Stimulated activated naive CD8-positive, alpha-beta T cell treated with anti-CD3 and anti-CD28 coated beads, Interleukin-15, Interleukin-2, amounts not matched to agents 100 U/mL and 50 U/mL, for 24 hours (primary cell): ENCODE data around the gene VGLL3.
"Not testable (repeated sequence)": the region's sequence is repeated elsewhere in the genome, so short reads cannot be mapped to it uniquely, and the experiment has no call there.

Source experiments
- ATAC-seq: fragments of 150-1000 bp; cut with Tn5 transposase; one replicate; pipeline ENCODE4 v1.10.0; 2021
- DNase-seq: peaks from one replicate; pipeline ENCODE4 v3.0.0; 2021

VGLL3 gene

DNA sequence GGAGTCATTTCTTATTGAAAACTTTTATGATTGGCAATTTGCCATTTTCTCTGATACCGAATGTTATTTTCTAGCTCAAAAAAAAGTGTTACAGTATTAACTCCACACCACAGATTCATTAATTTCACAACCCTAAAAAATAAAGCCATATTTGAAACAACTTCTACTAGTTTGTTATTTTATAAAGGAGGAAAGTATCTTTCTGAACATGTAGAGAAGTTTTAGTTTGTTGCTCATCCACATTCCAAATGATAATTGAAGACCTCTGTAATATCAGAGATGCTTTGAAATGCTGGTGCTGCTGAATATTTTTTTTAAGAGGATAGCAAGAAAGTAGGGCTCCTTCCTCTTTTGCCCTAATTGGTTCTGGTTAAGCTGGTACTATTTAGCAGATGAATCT, 1.9 kb downstream of the VGLL3 start:
- no peak for ATAC-seq

DNA sequence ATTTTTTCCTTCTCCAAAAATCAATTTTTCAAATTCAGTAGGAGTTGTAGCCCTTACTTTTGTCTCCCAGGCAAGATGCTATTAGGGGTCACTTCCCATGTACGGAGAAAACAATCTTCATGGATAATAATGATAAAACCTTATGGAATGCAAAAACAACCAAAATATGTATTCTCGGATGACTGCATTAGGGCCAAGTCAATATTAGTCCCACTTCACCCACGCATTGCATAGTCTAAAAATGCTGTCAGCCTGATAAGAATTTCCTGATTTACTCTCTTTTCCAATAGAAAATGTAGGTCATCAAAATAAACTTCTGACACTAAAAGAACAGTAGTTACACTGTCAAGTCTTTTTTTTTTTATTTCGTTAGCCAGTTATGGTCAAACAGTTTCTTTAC, 2.7 kb downstream of the VGLL3 start:
- no peak for ATAC-seq
- no peak for DNase-seq

More for the DNA sequence above, 1.9 kb downstream of the VGLL3 start:
- no peak for DNase-seq

DNA sequence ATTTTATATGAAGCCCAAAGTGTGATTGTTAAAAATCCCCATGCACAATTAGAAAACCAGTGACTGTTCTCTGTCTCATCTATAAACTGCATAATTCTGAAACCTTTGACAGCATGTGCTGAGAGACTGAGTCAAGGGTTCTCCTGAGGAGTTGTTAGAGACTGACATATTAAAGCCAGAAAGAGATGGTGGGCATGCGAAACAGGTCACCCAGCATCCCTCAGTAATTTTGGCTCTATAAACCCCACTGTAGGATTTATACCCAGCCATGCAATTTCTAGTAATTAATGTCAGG, 3.6 kb downstream of the VGLL3 start:
- no peak for DNase-seq
- ATAC-seq, result no peak

DNA sequence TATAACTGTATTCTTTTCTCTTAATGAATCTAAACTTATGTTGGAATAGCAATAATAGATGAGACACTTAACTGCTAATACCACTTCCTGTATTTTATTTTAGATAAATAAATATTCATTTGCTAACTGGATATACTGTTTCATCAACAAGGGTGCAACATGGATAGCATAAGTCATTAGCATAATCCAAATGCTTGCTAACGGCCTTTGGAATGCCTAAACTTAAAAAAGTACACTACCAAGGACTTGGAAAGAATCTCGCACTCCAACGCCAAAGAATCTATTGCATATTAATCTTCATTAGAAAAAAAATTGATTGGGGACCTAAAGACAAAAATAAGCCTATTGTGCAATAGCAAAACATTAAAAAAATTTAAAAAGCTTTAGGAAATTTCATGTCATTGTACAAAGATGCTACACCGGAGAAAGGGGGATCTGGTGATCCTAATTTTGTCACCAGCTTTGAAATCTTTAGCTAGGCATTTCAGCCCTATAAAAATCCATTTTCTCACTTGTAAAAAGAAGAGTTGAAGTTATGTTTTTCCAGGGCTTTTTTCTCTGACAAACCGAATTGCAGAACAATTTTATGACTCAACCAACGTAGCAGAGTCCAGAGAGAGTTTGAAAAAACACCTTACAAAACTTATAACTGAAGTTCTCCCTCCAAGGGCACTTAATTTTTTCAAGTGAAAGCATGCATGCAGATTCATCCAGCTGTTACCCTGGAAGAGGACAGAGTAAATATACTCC, 4.1 kb downstream of the VGLL3 start:
- DNase-seq (no peak), ATAC-seq (no peak)

DNA sequence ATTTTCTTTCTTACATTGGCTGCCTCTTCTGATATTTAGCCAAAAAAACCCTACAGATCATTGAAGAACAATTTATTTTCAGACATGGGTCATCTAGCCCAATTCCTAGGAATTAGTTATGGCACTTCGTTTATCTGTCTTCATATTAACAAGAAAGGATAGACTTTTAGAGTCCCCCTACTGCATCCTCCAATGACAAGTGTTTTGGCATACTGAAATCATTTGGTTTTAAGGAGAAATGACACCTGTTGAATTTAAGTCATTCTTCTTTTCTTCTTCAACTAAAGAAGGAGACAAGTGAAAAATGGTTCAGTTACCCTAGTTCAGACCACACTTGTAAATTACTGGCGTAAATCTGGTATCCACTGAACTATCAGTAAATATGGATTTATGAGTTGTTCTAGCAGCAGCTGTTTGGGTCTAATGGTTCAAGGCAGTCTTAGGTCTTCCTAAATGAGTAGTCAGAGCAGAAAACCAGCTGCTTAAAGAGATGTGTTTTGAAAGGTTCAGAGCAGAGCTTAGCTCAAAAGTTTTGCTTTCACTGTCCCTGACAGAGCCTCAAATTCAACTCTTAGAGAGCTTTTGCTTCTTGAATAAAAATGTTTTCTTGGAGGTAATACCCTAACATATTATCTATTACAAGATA, 5.6 kb downstream of the VGLL3 start:
- no peak for DNase-seq
- no peak for ATAC-seq

DNA sequence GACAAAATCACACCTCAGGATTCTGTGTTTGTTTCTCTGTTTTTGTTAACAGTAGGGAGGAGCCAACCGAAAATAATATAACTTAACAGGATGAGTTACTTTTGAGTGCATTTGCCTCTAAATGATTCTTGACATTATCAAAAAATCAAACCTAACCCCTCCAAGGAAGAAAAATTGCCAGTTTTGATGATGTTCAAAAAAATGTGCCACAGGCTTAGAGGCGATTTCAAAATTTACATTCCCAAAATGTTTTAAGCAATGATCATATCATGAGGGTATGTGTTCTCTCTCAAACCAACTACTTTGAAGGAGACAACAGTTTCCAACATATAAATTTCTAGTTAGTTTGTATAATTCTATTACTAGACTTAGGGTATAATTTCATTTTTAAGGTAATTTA, 6.7 kb downstream of the VGLL3 start:
- ATAC-seq, result no peak
- no peak for DNase-seq

DNA sequence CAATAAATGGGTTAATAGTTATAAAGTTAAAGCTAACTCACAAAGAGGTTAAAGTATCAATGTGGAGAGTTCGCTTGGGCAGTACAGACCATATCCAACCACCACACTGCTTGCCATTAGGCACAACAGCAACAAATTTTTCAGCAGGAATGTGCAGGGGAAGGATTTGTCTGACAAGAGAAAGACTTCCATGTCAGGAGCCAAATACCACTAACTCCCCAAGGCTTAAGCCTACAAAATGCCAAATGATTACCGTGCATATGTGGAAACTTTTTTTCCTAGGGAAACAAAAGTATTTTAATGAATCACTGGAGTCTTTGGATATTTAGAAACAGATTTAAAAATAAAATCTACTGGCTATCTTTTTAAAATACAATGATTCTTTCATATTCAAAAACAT, 8.1 kb downstream of the VGLL3 start:
- DNase-seq (no peak), ATAC-seq (no peak)

DNA sequence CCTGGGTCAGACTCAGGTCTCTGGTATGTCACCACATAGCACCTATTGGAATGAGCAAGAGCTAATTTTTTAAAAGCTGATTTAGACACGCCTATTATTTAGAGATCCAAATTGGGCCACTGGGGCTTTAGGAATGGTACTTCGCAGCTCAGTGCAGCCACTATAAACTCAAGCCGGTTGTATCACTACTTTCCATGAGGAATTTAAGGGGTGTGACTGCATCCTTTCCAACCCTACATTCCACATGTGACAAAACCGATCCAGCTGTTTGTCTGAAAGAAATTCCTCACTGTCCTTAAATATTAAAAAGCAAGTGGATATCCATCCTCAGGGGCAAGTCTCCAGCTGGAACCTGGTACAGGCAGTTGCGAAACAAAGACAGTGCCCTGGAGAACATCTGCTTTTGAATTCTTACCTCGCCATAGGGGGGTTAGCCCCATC, 12.8 kb downstream of the VGLL3 start:
- no peak for ATAC-seq
- no peak for DNase-seq

DNA sequence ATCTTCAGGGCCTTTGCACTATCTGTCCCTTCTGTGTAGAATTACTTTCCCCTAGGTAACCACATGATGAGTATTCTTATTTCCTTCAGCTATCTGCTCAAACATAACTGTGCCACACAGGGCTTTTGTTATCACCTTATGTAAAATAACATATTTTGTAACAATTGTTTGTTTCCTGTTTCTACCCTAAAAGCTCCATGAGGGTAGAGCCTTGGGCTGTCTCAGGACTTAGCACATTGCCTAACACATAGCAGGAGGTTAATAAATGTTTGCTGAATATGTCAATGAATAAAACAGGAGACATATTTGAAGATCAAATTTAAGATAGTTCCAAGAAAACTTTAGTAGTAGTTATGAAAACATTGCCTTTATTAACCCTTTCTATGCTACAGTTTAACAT, 14.7 kb downstream of the VGLL3 start:
- DNase-seq (no peak), ATAC-seq (no peak)

DNA sequence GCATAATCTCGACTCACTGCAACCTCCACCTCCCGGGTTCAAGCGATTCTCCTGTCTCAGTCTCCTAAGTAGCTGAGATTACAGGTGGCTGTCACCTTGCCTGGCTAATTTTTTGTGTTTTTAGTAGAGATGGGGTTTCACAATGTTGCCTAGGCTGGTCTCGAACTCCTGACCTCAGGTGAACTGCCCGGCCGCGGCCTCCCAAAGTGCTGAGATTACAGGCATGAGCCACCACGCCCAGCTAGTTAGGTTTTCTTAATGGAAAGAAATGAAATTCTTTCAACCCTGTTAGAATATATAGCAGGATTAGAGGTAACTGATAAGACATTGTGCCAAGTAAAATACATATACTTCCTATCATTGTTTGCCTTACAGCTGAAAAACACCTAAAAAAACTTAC, 16.8 kb downstream of the VGLL3 start:
- ATAC-seq, DNase-seq: not testable (repeated sequence)

DNA sequence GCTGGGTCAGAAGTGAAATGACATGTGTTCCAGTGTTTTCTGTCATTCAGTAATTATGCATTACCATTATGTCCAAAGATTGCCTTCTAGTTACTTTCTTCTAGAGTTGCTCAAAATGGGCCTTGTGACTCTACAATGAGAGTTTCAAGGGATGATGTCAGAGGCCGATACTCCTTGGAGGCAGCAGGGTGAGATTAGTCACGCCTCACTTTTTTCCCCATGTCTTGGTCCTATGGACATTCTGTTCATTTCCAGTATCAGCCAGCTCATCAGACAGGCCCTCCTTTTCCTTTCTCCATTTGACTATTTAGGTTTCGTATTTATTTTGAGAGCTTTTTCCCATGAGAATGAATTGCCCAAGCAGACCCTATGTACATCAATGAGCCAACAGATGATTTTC, 17.5 kb downstream of the VGLL3 start:
- DNase-seq, result no peak
- no peak for ATAC-seq

DNA sequence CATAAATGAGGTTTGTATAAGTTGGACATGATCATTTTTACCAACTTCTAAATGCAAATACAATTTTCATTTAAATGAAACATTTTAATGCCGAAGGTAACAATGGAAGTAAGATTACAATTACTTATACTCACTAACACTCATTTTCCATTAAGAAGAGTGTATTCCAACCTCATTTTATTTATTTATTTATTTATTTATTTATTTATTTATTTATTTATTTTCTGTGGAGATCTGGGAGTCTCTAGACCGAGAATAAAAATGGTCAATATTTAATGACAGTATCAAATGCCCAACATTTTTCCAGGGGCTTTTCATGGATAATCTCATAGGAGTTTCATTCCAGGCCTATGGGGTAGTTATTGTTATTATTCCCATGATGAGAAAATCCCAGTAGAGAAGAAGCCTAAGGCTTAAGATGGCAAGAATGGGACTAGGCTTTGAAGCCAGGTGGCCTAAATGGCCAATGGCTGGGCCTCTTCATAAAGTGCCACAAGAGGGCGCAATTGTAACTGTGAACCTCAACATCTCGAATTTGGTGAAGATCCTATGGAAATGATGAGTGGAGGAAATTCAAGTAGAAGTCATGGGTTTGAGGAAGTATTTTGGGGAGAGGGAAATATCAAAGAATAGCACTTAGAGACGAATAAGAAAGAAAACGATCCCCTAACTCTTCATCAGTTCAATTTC, 21.3 kb downstream of the VGLL3 start:
- ATAC-seq (no peak), DNase-seq (peak; percentile 23)

DNA sequence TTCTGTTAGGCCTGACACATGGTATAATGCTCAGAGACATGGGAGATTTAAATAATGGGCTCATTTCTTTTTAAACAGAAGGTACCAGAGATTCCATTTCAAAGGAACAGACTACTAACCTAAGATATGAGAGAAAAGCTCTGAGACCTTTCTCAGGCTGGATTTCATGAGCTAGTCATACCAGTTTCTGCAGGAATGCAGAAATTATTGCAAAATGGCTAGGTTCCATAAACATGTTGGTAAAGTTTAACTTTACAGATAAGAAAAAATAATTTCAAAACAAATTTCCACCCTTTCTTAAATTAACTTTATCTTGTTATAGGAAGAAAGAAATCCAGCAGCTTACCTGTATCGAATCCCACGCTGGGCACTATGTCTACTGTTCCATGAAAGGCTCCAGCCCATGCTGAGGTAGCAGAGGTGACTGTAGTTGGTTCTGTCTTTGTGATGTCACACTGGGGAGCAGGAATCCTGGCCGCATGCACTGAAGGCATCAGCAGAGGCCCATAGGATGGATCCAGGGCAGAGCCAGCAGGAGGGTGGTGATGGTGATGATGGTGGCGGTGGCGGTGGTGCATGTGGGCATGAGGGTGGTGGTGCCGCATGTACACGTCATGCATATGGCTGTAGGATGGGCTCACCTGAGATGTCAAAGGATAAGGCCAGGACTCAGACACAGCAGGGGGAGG, 22.6 kb downstream of the VGLL3 start:
- no peak for DNase-seq
- no peak for ATAC-seq

DNA sequence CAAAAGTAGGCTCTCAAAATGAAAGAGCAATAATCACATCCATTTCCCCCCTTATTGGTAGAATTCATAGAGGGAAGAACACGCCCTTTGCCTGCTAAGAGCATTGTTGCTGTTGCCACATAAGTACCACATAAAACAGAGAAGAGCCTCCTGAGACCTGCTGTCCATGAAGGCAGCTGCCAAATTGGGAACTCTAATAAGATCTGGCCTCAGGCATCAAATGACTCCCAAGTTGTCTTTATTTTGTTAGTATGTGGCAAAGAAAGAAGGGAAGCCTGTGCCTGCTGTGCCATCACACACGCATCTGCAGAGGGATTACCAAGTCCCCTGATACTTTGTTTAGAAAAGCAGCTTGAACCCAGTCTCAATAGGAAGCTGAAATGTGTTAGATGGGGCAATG, 23.9 kb downstream of the VGLL3 start:
- no peak for ATAC-seq
- no peak for DNase-seq

DNA sequence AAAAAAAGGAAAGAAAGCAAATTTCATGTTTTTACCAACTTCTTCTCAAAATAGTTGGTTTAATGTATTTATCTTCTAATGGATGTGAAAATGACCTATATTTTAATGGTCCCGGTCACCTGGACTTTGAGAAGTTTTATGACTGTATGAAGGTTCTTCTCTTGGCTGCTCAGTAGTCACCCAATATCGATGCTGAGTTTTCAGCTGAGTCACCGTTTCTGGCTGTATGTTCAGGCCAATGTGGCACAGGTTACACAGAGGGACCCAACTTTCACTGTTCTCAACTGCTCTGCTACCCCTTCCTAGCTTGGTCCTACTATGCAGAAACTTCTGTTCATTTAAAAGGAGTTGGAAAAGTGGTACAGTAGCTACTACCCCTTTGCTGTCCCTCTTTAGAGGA, 25.8 kb downstream of the VGLL3 start:
- ATAC-seq (no peak), DNase-seq (no peak)

DNA sequence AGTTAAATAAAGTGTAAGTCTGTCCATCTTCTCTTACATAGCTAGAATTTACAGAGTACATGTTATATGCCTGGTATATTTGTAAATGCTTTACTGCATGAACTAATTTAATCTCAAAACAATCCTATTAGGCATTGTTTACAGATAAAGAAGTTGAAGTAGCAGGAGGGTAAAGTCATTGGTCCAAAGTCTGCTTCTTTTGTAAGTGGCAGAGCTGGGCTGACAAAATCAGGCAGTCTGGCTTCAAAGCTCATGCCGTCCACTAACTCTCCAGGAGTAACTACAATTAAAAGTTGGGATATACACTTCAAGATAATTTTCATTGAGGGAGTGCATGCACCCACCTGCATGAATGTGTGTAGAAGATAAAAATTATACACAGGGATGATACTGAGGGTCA, 27.3 kb downstream of the VGLL3 start:
- DNase-seq (no peak), ATAC-seq (no peak)

DNA sequence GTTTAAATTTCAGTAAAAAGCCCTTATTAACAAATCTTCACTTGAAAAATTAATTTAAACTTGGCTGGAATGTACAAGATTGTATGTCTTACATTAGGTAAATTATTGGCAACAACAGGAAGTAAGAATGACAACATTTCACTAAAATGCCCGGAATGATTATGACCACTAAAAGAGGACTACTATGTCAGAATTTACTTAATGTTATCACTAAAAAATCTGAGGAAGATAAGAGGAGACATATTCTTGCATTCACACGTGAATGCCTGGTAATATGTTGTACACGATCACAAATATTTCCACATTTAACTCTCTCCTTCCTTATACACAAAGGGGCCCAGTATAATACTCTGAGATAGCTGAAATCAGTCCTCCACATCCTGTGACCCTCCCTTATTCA, 29.7 kb downstream of the VGLL3 start:
- ATAC-seq (no peak), DNase-seq (no peak)

DNA sequence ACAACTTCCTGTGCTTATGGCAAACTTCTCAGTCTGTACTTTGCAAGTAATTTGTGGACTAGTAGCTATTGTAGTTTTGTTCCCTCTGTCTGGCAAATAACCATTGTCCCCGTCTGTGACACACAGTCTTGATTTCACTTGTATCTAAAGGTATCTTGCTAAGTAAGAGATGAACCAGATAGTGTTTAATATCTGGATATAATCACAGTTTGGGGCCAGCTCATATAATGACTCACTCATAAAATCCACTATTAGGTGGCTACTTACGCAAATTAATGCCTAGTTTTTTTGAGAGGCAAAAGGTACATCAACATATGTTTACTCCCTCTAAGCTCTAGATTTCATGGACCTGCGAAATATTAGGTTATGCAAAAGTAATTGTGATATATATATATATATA, 30.4 kb downstream of the VGLL3 start:
- DNase-seq, result no peak
- ATAC-seq, result no peak

DNA sequence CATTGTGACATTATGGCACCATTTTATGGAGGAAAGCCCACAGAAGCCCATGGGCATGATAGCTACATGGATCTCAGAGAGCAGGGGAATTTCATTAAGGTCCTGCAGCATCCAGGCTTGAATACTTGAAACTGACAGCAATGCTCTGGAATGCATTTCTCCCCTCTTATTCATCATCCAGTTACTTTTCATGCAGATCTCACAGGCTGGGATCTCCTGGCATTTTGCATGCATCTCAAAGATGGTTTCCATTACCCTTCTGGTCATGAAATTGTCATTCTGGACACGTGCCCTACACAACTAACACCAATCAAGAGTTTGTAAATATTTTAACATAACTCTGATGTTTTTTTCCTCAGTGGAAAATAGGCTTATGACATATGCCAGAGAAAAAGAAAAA, 32.4 kb downstream of the VGLL3 start:
- no peak for DNase-seq
- ATAC-seq, result no peak

DNA sequence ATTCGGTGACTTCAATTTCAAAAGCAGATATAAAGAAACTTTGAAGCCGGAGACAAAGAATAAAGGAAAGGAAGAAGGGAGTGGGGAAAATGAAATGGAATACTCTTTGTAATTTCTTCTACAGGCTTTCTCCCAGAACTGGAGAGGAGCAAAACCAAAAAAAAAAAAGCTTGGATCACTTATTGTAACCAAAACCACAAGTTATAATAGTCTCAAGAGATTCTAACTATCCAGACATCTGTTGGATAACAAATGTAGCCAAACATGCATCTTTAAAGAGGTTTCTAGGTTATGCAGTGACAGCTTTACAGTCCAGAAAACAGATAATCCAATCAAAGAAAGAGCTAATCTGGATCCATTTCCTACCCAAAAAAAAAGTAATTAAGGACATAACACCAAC, 36.2 kb downstream of the VGLL3 start:
- DNase-seq, result no peak

DNA sequence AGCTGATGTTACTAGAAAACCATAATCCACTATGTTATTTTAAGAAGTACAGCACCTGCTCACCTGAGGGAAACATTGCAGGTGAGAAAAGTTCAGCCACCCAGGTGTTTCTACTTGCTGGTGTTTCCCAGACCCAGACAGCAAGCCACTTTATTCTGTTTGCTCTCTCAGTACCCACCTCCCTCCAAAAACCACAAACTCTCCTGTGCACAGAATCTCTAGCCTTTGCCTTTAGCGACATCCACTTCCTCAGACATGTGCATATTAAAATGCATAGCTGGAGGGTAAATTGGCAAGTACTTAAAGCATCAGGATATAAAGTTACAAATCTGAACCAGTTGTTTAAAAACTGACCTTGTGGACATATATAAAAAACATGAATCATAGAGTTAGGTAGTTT, 36.7 kb downstream of the VGLL3 start:
- DNase-seq (no peak), ATAC-seq (no peak)

More for the DNA sequence above, 36.2 kb downstream of the VGLL3 start:
- ATAC-seq, result no peak

DNA sequence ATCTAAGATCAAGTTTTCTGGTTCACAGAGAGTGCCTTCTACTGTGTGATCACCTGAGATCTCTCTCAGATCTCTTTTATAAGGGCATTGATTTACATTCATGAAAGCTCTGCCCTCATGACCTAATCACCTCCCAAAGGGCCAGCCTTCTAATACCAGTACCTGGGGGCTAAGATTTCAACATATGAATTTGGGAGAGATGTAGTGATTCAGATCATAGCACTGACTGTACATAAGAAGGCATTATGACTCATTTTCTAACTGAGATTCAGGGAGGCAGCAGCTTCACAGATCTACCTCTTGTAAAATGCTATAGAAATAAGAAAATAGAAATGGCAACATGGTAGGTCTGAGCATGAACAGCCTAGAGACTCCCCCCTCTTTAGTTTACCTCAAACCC, 39.6 kb downstream of the VGLL3 start:
- no peak for ATAC-seq
- DNase-seq, result no peak

DNA sequence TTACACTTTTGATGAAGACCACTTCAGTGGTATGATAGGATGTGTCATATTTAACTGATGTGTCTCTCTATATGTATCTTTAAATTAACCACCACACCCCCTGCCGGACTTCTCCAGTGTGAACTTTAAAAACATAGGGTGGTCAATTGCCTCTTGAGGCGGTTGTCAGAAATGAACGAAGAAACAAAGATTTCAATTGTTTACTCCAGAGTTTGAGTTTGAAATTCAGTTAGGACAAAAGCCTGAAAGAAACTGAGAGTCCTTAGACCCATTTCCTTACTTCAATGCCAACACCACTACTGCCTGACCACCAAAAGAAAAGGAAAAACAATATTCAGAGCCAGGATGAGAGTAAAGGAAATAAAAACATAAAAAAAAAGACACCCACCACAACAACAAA, 40.2 kb downstream of the VGLL3 start:
- ATAC-seq, result no peak
- DNase-seq, result no peak
